Fibroblast of skin of left quadriceps (primary cell): ENCODE results near the gene DTX2.
A peak's percentile ranks its signal among the peaks of the same experiment; 100 is the strongest.
"Not testable (repeated sequence)": the region's sequence is repeated elsewhere in the genome, so short reads cannot be mapped to it uniquely, and the experiment has no call there.

Source experiments
- DNase-seq, 2 experiments: peaks; one replicate each; pipeline ENCODE4 v3.0.0-alpha.2; 2013; ENCODE audit warnings: low read depth in 2 of 2

The DTX2 gene

DNA sequence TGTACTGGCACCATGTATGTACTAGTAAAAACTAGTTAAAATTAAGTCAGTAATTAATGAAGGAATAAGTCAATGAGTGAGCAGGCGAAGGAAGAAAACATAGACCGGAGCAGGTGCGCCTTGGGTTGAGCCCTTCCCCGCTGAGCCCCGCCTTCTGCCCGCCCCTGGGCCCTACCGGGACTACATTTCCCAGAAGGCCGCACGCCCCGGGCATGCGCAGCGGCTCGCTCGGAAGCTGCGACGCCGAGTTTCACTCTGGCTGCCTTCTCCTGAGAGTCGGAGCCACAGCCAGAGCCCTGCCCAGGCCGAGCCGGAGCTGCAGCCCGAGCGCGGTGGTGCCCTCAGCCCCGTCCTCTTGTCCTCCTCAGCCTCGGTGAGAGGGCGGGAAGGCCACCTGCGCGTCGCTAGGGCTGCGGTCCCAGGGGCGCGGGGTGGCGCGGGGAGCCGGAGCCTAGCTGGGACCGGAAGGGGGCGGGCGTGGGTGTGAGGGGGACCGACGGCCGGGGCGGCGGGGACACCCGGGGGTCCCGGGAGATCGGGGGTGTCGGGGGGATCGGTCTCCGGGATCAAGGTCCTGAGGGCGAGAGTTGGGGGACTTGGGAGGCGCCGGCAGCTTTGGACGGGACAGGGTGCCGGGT, at the start of gene DTX2:
TSS of gene DTX2 (plus strand) at position 246 of the 638 bp plus-strand sequence. CDS start 18,801 bp downstream, outside the sequence.
- not testable (repeated sequence) for DNase-seq

DNA sequence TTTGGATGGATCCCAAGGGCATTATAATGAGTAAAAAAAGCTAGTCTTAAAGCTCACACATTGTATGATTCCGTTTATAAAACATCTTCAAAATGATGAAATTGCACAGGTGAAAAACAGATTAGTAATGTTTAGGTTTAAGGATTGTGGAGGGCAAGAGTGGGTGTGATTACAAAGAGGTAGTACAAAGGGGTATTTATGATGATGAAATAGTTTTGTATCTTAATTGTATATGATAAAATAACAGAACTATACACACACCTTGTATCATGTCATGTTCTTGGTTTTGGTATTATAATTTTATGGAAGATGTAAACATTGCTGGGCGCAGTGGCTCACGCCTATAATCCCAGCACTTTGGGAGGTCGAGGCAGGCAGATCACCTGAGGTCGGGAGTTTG, 49.3 kb upstream of the DTX2 start:
- DNase-seq, result no peak

DNA sequence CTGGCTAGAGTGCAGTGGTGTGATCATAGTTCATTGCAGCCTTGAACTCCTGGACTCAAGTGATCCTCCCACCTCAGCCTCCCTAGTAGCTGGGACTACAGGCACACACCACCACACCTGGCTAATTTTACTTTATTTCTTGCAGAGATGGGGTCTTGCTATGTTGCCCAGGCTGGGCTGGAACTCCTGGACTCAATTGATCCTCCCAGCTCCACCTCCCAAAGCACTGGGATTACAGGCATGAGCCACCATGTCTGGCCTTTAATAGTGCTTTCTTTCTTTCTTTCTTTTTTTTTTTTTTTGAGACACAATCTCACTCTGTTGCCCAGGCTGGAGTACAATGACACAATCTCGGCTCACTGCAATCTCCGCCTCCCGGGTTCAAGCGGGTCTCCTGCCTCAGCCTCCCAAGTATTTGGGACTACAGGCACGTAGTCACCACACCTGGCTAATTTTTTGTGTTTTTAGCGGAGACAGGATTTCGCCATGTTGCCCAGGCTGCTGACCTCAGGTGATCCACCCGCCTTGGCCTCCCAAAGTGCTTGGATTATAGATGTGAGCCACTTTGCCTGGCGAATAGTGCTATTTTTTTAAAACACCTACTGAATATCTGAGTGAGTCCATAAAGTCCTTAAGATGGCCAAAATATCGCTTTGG, 43.7 kb upstream of the DTX2 start:
- not testable (repeated sequence) for DNase-seq

DNA sequence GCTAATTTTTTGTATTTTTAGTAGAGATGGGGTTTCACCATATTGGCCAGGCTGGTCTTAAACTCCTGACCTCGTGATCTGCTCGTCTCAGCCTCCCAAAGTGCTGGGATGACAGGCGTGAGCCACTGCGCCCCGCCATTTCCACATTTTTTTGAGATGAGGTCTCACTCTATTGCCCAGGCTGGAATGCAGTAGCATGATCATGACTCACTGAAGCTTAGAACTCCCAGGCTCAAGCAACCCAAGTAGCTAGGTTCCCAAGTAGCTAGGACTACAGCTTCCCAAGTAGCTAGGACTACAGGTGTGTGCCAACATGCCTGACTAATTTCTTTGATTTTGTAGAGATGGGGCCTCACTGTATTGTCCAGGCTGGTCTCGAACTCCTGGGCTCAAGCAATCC, 40.4 kb upstream of the DTX2 start:
- peak; percentile 80 to 86 for DNase-seq

DNA sequence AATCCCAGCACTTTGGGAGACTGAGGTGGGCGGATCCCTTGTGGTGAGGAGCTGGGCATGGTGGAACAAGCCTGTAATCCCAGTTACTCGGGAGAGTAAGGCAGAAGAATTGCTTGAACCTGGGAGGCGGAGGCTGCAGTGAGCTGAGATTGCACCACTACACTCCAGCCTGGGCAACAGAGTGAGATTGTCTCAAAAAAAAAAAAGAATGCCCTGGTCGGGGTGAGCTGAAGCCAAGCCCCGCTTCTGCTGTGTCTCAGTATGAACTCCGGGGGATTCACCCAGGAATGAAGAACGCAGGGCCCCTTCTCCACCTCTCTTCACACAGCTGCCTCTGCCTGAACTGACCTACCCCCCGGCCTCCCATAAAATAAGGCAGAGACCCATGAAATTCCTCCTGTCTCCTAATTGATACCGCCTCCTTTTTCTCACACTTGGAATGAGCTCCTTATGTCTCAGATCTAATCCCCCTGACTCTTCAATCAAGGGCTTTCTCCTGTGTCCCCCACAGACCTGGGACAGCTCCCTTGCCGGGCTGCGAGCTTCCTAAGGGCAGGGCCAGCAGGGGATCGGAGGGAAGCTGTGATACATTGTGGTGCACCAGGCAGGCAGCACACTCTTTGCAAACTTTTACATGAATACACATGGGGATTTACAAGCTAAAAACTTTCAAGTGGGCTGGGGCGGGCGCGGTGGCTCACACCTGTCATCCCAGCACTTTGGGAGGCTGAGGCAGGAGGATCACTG, 37.7 kb upstream of the DTX2 start:
- no peak for DNase-seq

DNA sequence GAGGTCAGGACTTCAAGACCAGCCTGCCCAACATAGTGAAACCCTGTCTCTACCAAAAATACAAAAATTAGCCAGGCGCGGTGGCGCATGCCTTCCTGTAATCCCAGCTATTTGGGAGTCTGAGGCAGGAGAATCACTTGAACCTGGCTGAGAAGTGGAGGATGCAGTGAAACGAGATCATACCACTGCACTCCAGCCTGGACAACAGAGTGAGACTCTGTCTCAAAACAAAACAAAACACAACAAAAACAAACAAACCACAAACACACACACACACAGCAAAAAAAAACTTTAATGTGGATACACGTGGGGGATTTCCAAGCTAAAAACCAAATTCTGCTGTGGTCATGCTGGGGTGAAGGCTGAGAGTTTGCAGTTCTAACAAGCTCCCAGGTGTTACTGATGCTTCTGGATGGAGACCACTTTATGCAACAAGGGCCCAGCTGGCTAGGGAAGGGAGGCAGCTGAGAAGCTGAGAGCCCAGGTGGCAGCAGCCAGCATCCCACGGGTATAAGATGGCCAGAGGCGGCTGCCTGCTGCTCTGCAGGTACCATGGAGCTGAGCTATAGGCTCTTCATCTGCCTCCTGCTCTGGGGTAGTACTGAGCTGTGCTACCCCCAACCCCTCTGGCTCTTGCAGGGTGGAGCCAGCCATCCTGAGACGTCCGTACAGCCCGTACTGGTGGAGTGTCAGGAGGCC, 36.9 kb upstream of the DTX2 start, which contains the start of gene ZP3:
TSS of gene ZP3 (plus strand) at position 538 of the 699 bp plus-strand sequence. CDS start at position 553, 15 bp downstream.
- no peak for DNase-seq

DNA sequence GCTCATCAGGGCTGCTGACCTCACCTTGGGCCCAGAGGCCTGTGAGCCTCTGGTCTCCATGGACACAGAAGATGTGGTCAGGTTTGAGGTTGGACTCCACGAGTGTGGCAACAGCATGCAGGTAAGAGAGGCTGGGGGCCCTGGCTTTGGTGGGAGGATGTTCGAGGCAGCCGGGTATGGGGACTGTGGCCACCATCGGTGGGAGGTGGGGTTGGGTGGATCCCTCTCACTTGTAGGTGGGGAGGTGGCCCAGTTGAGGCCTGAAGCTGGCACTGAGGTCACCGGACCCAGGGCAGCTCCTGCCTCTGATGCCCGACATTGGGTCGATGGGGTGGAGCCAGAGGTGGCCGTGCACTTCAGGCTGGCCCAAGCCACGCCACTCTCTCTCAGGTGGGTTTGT, 36.4 kb upstream of the DTX2 start:
- no peak for DNase-seq

DNA sequence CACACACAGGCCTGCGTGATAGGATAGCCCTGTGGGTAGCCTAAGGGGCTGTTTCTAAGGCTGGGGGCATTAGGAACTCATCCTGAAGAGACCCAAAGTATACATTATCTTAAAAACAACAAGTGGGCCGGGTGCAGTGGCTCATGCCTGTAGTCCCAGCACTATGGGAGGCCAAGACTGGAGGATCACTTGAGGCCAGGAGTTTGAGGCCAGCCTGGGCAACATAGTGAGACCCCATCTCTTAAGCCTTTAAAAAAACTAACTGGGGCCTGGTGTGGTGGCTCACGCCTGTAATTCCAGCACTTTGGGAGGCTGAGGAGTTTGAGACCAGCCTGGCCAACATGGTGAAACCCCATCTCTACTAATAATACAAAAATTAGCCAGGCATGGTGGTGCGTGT, 36.0 kb upstream of the DTX2 start:
- not testable (repeated sequence) for DNase-seq

DNA sequence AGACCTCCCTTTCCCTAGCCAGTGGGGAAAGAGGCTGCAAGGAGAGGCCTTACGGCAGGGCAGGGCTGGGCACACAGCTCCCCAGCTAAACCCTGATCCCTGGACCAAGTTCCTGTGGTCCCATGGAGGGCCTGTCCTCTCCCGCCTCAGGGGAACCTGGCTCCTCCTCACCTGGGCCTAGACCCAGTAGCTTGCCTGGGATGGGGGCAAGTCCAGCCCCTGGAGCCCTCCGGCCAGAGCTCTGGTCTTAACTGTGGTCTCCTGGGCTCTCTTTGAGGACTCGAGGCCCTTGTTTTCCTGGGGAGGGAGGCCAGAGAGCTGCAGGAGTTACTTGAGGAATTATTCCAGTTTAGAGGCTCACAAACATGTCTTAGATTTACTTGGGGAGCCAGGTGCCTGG, 35.3 kb upstream of the DTX2 start:
- no peak for DNase-seq

DNA sequence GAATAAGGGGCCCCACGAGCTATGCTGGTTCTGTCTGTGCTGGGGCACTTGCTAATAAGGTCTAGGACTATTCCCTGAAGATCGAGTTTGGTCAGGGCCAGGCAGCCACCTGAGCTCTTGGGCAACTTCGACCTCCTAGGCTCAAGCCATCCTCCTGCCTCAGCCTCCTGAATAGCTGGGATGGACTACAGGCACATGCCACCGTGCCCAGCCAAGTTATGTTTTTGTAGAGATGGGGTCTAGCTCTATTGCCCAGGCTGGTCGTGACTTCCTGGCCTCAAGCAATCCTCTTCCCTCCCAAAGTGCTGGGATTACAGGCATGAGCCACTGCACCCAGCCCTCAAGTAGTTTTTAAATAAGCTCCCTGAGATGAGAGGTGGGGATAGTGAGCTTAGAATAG, 33.9 kb upstream of the DTX2 start:
- no peak for DNase-seq

DNA sequence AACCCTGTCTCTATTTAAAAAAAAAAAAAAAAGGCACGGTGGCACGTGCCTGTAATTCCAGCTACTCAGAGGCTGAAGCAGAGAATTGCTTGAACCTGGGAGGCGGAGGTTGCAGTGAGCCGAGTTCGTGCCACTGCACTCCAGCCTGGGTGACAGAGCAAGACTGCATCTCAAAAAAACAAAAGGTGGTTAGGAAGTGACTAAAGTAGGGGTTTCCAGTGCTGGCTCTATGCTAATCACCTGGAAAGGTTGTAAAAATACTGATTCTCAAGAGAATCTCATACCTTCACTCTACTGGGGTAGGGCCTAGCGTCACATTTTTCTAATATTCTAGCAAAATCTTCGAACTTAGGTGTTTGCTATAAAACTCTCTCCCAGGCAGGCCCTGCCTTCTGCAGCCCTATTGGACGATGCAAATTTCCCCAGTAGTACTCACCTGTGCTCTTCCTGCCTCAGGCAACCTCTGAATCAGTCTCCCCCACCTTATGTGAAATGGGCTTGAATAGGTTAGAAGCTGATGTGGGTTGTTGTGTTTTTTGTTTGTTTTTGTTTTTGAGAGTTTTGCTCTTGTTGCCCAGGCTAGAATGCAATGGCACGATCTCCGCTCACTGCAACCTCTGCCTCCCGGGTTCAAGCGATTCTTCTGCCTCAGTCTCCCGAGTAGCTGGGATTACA, 33.2 kb upstream of the DTX2 start:
- DNase-seq, result no peak

DNA sequence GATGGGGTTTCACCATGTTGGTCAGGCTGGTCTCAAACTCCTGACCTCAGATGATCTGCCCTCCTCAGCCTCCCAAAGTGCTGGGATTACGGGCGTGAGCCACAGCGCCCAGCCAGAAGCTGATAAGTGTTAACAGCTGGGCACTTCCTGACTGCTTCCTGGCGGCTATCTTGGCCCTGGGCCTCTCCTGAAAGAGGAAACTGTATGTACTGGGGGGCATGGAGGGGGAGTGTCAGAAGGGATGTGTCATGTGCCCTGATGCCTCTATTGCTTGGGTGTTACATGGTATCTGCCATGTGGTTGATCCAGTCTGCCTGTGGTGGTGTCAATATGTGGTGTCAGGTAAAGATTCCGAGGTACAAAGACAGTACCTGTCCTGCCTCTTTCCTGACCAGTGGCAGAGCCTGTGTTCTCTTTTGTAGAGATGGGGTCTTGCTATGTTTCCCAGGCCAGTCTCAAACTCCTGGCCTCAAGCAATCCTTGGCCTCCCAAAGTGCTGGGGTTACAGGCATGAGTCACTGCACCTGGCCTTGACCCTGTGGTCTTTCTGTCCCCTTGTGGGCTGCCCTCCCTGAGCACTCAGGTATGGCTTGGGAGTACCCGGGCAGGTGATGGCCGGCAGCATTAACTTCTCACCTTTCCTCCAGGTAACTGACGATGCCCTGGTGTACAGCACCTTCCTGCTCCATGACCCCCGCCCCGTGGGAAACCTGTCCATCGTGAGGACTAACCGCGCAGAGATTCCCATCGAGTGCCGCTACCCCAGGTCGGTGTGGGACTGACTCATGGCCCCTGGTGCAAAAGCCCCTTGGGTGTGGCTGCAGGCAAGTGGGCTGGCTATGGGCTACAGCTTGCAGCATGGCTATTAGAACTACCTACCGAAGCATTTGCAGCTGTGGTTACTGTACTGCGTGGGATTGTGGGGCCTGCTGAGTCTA, 32.4 kb upstream of the DTX2 start:
- DNase-seq, result no peak

DNA sequence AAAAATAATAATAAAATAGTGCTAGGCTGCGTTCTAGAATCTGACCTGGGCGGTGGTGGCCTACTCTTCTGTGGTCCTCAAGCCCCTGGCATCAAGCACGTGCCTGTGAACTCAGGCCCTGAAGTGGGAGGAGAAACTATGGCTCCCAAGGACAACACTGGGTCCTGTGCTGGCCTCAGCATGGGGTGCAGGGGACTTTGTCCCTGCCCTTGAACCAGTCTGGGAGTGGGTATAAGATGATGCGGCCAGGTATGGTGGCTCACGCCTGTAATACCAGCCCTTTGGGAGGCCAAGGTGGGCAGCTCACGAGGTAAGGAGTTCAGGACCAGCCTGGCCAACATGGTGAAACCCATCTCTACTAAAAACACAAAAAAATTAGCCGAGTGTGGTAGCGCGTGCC, 31.3 kb upstream of the DTX2 start:
- DNase-seq, result no peak

DNA sequence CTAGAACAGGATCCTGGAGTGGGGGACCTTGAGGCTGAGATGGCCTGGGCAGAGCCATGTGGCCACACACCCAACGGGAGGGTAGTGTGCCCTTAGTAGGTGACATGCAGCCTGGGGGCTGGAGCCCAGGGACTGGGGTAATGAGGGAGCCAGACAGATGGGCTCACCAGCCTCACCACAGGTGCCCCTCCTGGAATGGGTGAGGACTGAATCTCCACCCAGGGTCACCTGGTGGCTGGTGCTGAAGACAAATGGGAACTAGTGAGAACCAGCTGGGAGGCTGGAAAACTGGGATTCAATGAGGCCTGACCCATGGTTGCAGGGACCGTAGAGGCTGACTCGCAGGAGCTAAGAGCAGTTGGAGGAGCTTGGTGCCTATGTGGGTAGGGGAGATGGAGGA, 30.7 kb upstream of the DTX2 start:
- no peak for DNase-seq

DNA sequence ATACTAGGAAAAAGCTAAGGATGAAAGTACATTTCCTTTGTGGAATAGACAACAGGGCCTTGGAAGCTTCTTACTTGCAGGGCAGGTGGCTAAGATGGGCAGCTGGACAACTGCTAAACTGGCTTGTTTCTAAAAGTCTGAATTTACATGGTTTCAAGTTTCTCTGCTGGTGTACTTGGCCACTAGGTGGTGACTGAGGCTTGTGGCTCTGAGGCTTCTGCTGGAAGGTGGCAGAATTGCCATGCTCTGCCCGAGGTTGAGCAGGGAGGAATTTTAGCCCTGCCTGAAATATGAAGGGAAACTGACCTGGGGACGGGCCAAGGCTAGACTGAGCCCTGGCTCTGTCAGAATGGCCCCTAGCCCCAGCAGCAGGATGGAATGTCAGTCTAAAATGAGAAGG, 23.6 kb upstream of the DTX2 start:
- DNase-seq, result peak in 1 of 2 experiments; percentile 30

DNA sequence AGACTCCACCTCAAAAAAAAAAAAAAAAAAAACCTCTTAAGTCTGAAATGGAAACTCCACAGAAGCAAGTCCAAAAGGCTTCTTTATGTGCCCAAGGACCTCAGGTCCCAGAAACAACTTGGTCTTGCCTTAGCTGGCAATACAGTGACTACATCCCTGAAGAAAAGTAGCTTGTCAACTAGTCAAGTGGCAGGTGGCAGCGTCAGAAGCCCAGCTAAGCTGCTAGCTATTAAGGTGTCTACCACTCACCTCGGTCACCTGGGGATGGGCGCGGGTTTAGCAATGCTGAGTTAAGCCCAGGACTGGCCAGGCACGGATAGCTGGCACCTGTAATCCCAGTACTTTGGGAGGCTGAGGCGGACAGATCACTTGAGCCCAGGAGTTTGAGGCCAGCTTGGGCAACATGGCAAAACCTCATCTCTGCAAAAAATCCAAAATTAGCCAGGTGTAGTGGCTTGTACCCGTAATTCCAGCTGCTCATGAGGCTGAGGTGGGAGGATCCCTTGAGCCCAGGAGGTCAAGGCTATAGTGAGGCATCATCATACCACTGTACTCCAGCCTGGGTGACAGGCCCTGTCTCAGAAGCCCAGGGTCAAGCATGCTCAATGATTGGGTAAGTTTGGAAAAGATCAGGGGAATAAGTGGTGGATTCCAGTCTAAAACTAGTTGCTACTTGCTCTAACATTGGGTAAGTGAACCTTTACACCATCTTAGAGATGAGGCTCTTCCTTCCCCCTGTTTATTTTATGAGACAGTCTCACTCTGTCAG, 22.2 kb upstream of the DTX2 start:
- DNase-seq, result not testable (repeated sequence)

DNA sequence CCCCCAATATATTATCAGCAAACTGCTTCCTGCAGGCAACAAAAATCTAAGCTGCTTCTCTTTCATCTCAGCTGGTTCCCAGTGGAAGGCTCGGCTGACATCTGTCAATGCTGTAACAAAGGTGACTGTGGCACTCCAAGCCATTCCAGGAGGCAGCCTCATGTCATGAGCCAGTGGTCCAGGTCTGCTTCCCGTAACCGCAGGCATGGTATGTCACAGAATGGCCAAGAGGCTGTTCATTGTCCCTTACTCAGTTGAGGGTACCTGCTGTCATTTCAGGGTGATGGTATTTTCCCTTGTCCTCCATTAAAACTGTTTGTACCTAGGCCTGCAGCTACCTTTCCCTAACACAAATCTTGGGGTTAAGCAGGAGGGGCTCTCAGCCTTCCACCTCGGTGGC, 21.1 kb upstream of the DTX2 start:
- not testable (repeated sequence) for DNase-seq

DNA sequence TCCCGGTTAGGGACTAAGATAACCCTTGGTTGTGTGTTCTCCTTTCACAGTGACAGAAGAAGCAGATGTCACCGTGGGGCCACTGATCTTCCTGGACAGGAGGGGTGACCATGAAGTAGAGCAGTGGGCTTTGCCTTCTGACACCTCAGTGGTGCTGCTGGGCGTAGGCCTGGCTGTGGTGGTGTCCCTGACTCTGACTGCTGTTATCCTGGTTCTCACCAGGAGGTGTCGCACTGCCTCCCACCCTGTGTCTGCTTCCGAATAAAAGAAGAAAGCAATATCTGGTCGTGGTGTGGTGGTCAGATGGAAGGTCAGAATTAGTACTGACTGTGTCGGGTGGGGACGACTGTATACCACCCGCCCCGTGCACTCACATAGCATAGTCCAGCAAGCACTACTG, 19.7 kb upstream of the DTX2 start:
- not testable (repeated sequence) for DNase-seq

DNA sequence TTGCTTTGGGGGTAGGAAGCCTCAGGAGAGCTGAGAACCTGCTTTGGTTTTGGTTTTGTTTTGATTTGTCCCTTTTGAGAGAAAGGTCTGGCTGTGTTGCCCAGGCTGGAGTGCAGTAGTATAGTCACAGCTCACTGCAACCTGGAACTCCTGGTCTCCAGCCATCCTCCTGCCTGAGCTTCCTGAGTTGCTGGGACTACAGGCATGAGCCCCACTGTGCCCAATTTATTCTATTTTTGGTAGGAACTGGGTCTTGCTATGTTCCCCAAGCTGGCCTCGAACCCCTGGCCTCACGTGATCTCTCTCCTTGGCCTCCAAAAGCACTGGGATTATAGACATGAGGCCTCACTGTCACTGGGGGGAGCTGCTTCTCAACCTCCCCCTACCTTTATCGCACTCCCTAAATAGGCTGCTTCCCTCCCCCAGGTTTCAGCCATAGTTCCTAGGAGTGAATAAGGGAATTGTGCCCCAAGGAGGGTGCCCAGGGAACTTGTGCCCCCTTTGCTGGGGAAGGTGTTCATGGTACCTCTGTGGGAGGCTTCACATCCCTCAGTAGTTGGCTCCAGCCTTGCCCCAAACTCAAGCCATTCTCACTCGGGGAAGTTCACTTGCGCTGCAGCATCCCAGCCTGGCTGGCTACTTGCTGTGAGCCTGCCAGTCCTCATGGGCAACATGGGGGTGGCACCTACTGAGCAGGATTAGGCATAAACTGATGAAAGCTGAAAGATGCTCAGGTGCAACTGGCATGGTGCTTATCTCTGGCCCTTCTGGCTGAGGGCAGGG, 18.7 kb upstream of the DTX2 start:
- not testable (repeated sequence) for DNase-seq
